GM21717 (cell line): ENCODE data around the gene DNAJC22.

ENCODE experiments used
- ATAC-seq: cut with Tn5 transposase; IDR thresholded peaks from one replicate; pipeline ENCODE4 v1.9.1; 2021; ENCODE audit warnings: mild to moderate bottlenecking, moderate library complexity; ENCODE audit not compliant: unreplicated experiment

DNAJC22 gene

GRCh38 chr12:49342914-49343731 lies 3.6 kb upstream of the DNAJC22 start:
- ATAC-seq: no peak

- no peak for ATAC-seq
Measured at GRCh38 chr12:49344486-49345050, 2.1 kb upstream of the DNAJC22 start.

GRCh38 chr12:49345051-49345824 lies 1.4 kb upstream of the DNAJC22 start:
- ATAC-seq: no peak

GRCh38 chr12:49345825-49346658 lies 646 bp upstream of the DNAJC22 start:
- ATAC-seq: no peak

- no peak for ATAC-seq
Measured at GRCh38 chr12:49347311-49348193, 864 bp downstream of the DNAJC22 start.

- no peak for ATAC-seq
Measured at GRCh38 chr12:49348781-49349180, 2.1 kb downstream of the DNAJC22 start.

GRCh38 chr12:49349266-49349665 lies 2.6 kb downstream of the DNAJC22 start:
- ATAC-seq: no peak

- no peak for ATAC-seq
Measured at GRCh38 chr12:49352351-49352750, 5.7 kb downstream of the DNAJC22 start.

- ATAC-seq: no peak
Measured at GRCh38 chr12:49355913-49356312, 9.2 kb downstream of the DNAJC22 start.

- ATAC-seq: no peak
Measured at GRCh38 chr12:49357103-49357678, 10.5 kb downstream of the DNAJC22 start.

GRCh38 chr12:49358483-49359141 lies 11.9 kb downstream of the DNAJC22 start:
- ATAC-seq: peak; percentile 61

GRCh38 chr12:49359671-49360070 lies 13.0 kb downstream of the DNAJC22 start:
- ATAC-seq: no peak

- ATAC-seq: no peak
Measured at GRCh38 chr12:49362077-49362476, 15.4 kb downstream of the DNAJC22 start.

- no peak for ATAC-seq
Measured at GRCh38 chr12:49364989-49365388, 18.3 kb downstream of the DNAJC22 start.

GRCh38 chr12:49365542-49365941 lies 18.9 kb downstream of the DNAJC22 start:
- no peak for ATAC-seq

- ATAC-seq: peak; percentile 21
Measured at GRCh38 chr12:49366096-49366651, 19.5 kb downstream of the DNAJC22 start.

GRCh38 chr12:49366652-49367380 lies 20.1 kb downstream of the DNAJC22 start:
- ATAC-seq: peak; percentile 55
